GM18517 (cell line): ENCODE data around the gene PPP3CB.

Experiments
- ATAC-seq: cut with Tn5 transposase; IDR thresholded peaks from one replicate; pipeline ENCODE4 v1.9.1; 2021; ENCODE audit warnings: mild to moderate bottlenecking, moderate library complexity; ENCODE audit not compliant: unreplicated experiment

PPP3CB gene

GRCh38 chr10:73485320-73485719 lies 10.5 kb downstream of the PPP3CB start:
- ATAC-seq: no peak

GRCh38 chr10:73480158-73480557 lies 15.7 kb downstream of the PPP3CB start:
- ATAC-seq: no peak

GRCh38 chr10:73478636-73479035 lies 17.2 kb downstream of the PPP3CB start:
- no peak for ATAC-seq

GRCh38 chr10:73471226-73471625 lies 24.6 kb downstream of the PPP3CB start:
- ATAC-seq: no peak

GRCh38 chr10:73469579-73469978 lies 26.2 kb downstream of the PPP3CB start:
- no peak for ATAC-seq

GRCh38 chr10:73467206-73467605 lies 28.6 kb downstream of the PPP3CB start:
- ATAC-seq: no peak

GRCh38 chr10:73465978-73466726 lies 29.7 kb downstream of the PPP3CB start:
- no peak for ATAC-seq

GRCh38 chr10:73460897-73461296 lies 34.9 kb downstream of the PPP3CB start:
- ATAC-seq: no peak

GRCh38 chr10:73459683-73460314 lies 36.0 kb downstream of the PPP3CB start:
- ATAC-seq: no peak

GRCh38 chr10:73456187-73456890 lies 39.5 kb downstream of the PPP3CB start:
- ATAC-seq: no peak

GRCh38 chr10:73449113-73449512 lies 46.7 kb downstream of the PPP3CB start:
- no peak for ATAC-seq

- no peak for ATAC-seq
Measured at GRCh38 chr10:73448384-73448783, 47.4 kb downstream of the PPP3CB start.

GRCh38 chr10:73446926-73447325 lies 48.9 kb downstream of the PPP3CB start:
- ATAC-seq: no peak

- ATAC-seq: no peak
Measured at GRCh38 chr10:73444457-73444856, 51.4 kb downstream of the PPP3CB start.

GRCh38 chr10:73439605-73440312 lies 56.1 kb downstream of the PPP3CB start:
- ATAC-seq: no peak

GRCh38 chr10:73439055-73439454 lies 56.8 kb downstream of the PPP3CB start:
- no peak for ATAC-seq

GRCh38 chr10:73433538-73433867 lies 62.3 kb downstream of the PPP3CB start, which contains the start of gene MSS51:
MSS51 (minus strand) TSS chr10:73433561; CDS start chr10:73428284, 5,277 bp downstream.
- no peak for ATAC-seq

- ATAC-seq: no peak
Measured at GRCh38 chr10:73432646-73433537, 62.9 kb downstream of the PPP3CB start.

- ATAC-seq: no peak
Measured at GRCh38 chr10:73426318-73426717, 69.5 kb downstream of the PPP3CB start.

- ATAC-seq: no peak
Measured at GRCh38 chr10:73424478-73424877, 71.3 kb downstream of the PPP3CB start.
